Measurements from ENCODE around the gene PRKG1. TPM values are rescaled to one million over a fixed set of nuclear protein-coding genes. Genes with fewer than 3 reads are reported as not detected.

Gene PRKG1
- total and polyA plus RNA-seq, 2 donors (not counting 1 experiment from before 2014, with no cell fraction given): not detected

DNA sequence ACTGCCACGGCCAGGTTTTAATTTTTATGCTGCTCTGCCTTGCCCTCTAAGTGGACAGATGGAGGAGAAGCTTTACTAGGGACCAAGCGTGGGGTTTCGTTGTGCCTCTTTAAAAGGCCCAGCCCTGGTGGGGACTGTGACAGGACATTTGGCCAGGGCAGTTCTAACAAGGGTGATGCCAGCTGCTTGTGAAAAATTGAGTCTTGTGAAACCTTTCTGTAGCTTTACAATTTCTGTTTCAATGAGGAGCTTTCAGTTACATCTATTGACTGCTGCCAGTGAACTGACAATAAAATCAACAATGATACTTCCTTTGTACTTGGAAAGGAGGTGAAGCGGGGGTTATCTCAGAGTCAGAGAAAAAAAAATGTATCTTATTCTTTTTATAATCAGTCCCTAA is 858.2 kb downstream of the PRKG1 start:
- Histone ChIP-seq H2AFZ (ENCODE audit: insufficient read depth, low read depth, low read length, poor library complexity, severe bottlenecking) (no peak overlapping the region), H3K4me1 (ENCODE audit: control insufficient read depth in 2 of 2, insufficient read depth in 2 of 2, low read length in 2 of 2) (no peaks in the 10 kb centered on the region), H3K27me3 (replicated peaks in 1 of 4; ENCODE audit: control extremely low read depth in 1 of 4, control insufficient read depth in 3 of 4, insufficient read depth in 4 of 4, low read length in 3 of 4) (no peaks in the 10 kb centered on the region), H4K20me1 (ENCODE audit: control insufficient read depth, insufficient read depth, low read length, poor library complexity, severe bottlenecking) (no peaks in the 10 kb centered on the region), H3K4me2 (replicated peaks; ENCODE audit: low read depth, low read length, poor library complexity, severe bottlenecking) (no peak overlapping the region), H3K9ac (ENCODE audit: low read length) (no peak overlapping the region), H3K4me3 (ENCODE audit: control extremely low read depth in 1 of 5, extremely low read depth in 1 of 5, insufficient read depth in 1 of 5, low read depth in 2 of 5, low read length in 4 of 5) (no peak overlapping the region), H3K9me3 (ENCODE audit: control extremely low read depth in 1 of 3, control insufficient read depth in 2 of 3, insufficient read depth in 1 of 3, low read length in 2 of 3) (peaks cover 0 to 1% (median 0%) of the 10 kb centered on the region in 3 donors), H3K36me3 (replicated peaks in 1 of 2; ENCODE audit: control extremely low read depth in 1 of 2, control insufficient read depth in 1 of 2, extremely low read depth in 1 of 2, insufficient read depth in 2 of 2, low read length in 1 of 2) (no peaks in the 10 kb centered on the region), H3K27ac (ENCODE audit: low read length in 2 of 2) (no peak overlapping the region), H3K79me2 (ENCODE audit: control insufficient read depth, insufficient read depth, low read length) (no peaks in the 10 kb centered on the region)
- no peak overlapping the region for H3K27ac Mint-ChIP-seq
- intact Hi-C loops (cut with micrococcal nuclease): no loop called here
- H3K9me3 Mint-ChIP-seq (ENCODE audit: insufficient read depth): no peaks in the 10 kb centered on the region
- no peak overlapping the region for H3K4me3 Mint-ChIP-seq
- WGBS (ENCODE audit: insufficient coverage): 97% methylated on average over 3 of the region's 4 CpGs
- ATAC-seq (ENCODE audit: low read depth): no peak
- H3K27me3 Mint-ChIP-seq: peaks cover 7% of the 10 kb centered on the region
- no peak for DNase-seq
- CTCF ChIA-PET: no interaction called here
- TF ChIP-seq EZH2 (IDR thresholded peaks at IDR 0.05; ENCODE audit: borderline replicate concordance, insufficient read depth, low read depth, low read length, poor library complexity, severe bottlenecking): no peak
- TF ChIP-seq CTCF (IDR thresholded peaks at IDR 0.05): no peak
- POLR2A ChIA-PET: no interaction called here
- H3K4me1 Mint-ChIP-seq: no peaks in the 10 kb centered on the region

DNA sequence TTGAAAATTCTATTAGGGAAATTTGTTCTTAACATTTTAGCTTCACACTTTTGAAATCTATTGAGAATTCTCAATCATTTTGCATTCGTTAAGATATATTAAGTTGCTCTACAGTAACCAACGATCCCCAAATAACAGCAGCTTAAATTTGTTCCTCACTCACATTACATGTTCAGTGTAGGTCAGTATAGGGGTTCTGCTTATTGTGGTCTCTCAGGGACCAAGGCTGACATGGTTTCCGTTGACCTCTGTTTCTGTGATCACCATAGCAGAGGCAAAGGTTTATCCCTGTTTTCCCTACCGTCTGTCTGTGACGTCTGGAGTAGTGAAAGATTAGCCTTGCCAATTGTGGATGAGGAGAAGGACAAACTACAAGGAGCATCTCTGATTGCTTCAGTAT is 860.1 kb downstream of the PRKG1 start:
- no peak for TF ChIP-seq CTCF (IDR thresholded peaks at IDR 0.05)
- TF ChIP-seq EZH2 (IDR thresholded peaks at IDR 0.05; ENCODE audit: borderline replicate concordance, insufficient read depth, low read depth, low read length, poor library complexity, severe bottlenecking): no peak
- no peaks in the 10 kb centered on the region for H3K4me1 Mint-ChIP-seq
- Histone ChIP-seq H3K9ac (ENCODE audit: low read length) (no peak overlapping the region), H2AFZ (ENCODE audit: insufficient read depth, low read depth, low read length, poor library complexity, severe bottlenecking) (no peak overlapping the region), H3K27me3 (replicated peaks in 1 of 4; ENCODE audit: control extremely low read depth in 1 of 4, control insufficient read depth in 3 of 4, insufficient read depth in 4 of 4, low read length in 3 of 4) (no peaks in the 10 kb centered on the region), H3K4me1 (ENCODE audit: control insufficient read depth in 2 of 2, insufficient read depth in 2 of 2, low read length in 2 of 2) (no peaks in the 10 kb centered on the region), H3K79me2 (ENCODE audit: control insufficient read depth, insufficient read depth, low read length) (no peaks in the 10 kb centered on the region), H3K36me3 (replicated peaks in 1 of 2; ENCODE audit: control extremely low read depth in 1 of 2, control insufficient read depth in 1 of 2, extremely low read depth in 1 of 2, insufficient read depth in 2 of 2, low read length in 1 of 2) (no peaks in the 10 kb centered on the region), H4K20me1 (ENCODE audit: control insufficient read depth, insufficient read depth, low read length, poor library complexity, severe bottlenecking) (no peaks in the 10 kb centered on the region), H3K4me2 (replicated peaks; ENCODE audit: low read depth, low read length, poor library complexity, severe bottlenecking) (no peak overlapping the region), H3K4me3 (ENCODE audit: control extremely low read depth in 1 of 5, extremely low read depth in 1 of 5, insufficient read depth in 1 of 5, low read depth in 2 of 5, low read length in 4 of 5) (no peak overlapping the region), H3K9me3 (ENCODE audit: control extremely low read depth in 1 of 3, control insufficient read depth in 2 of 3, insufficient read depth in 1 of 3, low read length in 2 of 3) (peaks cover 0 to 1% (median 0%) of the 10 kb centered on the region in 3 donors), H3K27ac (ENCODE audit: low read length in 2 of 2) (no peak overlapping the region)
- ChIA-PET POLR2A (no interaction called here), CTCF (no interaction called here)
- intact Hi-C loops (cut with micrococcal nuclease): no loop called here
- peaks cover 7% of the 10 kb centered on the region for H3K27me3 Mint-ChIP-seq
- ATAC-seq (ENCODE audit: low read depth) (no peak), DNase-seq (no peak)
- no peak overlapping the region for H3K27ac Mint-ChIP-seq
- 94% methylated on average over 3 of the region's 5 CpGs for WGBS (ENCODE audit: insufficient coverage)
- no peaks in the 10 kb centered on the region for H3K9me3 Mint-ChIP-seq (ENCODE audit: insufficient read depth)
- H3K4me3 Mint-ChIP-seq: no peak overlapping the region

All from B cell (primary cell).